PC-3 (cell line): ENCODE data around the gene HRH3. TPM values are rescaled to one million over a fixed set of nuclear protein-coding genes. Genes with fewer than 3 reads are reported as not detected.

Experiments used
- ATAC-seq: fragments of 200-7000 bp; cut with Tn5 transposase; 2 replicates; pipeline ENCODE4 v1.9.1; 2020; ENCODE audit warnings: mild to moderate bottlenecking, moderate library complexity
- BruUV-seq: library from RNA; stranded (reverse); fragments of 400-500 nt; replicated peaks from 2 replicates; lab custom pipeline; 2021; lab: Mats Ljungman, UMichigan
- CTCF ChIA-PET: fragments of 300-600 bp; sonication (Branson Sonifier 250); formaldehyde crosslinking; loops from one replicate; lab custom pipeline; 2022; ENCODE audit warnings: antibody characterized with exemption; lab: Charles Lee
- POLR2A ChIA-PET: fragments of 300-600 bp; sonication (Branson Sonifier 250); formaldehyde crosslinking; loops from one replicate; lab custom pipeline; 2022; ENCODE audit warnings: antibody characterized with exemption; ENCODE audit not compliant: unreplicated experiment; lab: Charles Lee
- DNase-seq: peaks from one replicate; pipeline ENCODE4 v3.0.0-alpha.2; 2015
- H2AFZ ChIP-seq: fragments of 300-600 bp; sonication (generic); 2 replicates; pipeline ENCODE4 v1.6.0; 2016; ENCODE audit warnings: antibody characterized with exemption, low read length
- H3F3A ChIP-seq: fragments of 300-600 bp; sonication (generic); one replicate; pipeline ENCODE4 v1.6.0; 2017; ENCODE audit warnings: antibody characterized with exemption, low read length, control low read depth, mild to moderate bottlenecking; ENCODE audit not compliant: unreplicated experiment
- H3K27ac ChIP-seq: fragments of 300-600 bp; sonication (generic); 2 replicates; pipeline ENCODE4 v1.5.1; 2016; ENCODE audit warnings: mild to moderate bottlenecking, low read length
- H3K27me3 ChIP-seq: fragments of 300-600 bp; sonication (generic); 2 replicates; pipeline ENCODE4 v1.6.1; 2016; ENCODE audit warnings: low read length, mixed read lengths
- H3K36me3 ChIP-seq: fragments of 300-600 bp; sonication (generic); 2 replicates; pipeline ENCODE4 v1.6.1; 2016; ENCODE audit warnings: low read depth, mixed run types, low read length, mixed read lengths
- H3K4me1 ChIP-seq: fragments of 300-600 bp; sonication (generic); 2 replicates; pipeline ENCODE4 v1.5.1; 2016; ENCODE audit warnings: low read length; ENCODE audit not compliant: insufficient read depth
- H3K4me2 ChIP-seq: fragments of 300-600 bp; sonication (generic); 2 replicates; pipeline ENCODE4 v1.6.0; 2016; ENCODE audit warnings: low read length
- H3K4me3 ChIP-seq: fragments of 300-600 bp; sonication (generic); 2 replicates; pipeline ENCODE4 v1.5.1; 2016; ENCODE audit warnings: mild to moderate bottlenecking, low read length, mixed read lengths
- H3K79me2 ChIP-seq: fragments of 300-600 bp; sonication (generic); 2 replicates; pipeline ENCODE4 v1.6.1; 2017; ENCODE audit warnings: low read length, mixed read lengths
- H3K9ac ChIP-seq: fragments of 300-600 bp; sonication (generic); 2 replicates; pipeline ENCODE4 v1.6.0; 2016; ENCODE audit warnings: mild to moderate bottlenecking, low read length
- H3K9me2 ChIP-seq: fragments of 300-600 bp; sonication (generic); replicated peaks from 2 replicates; pipeline ENCODE4 v1.6.1; 2016; ENCODE audit warnings: mixed run types, low read length, mixed read lengths
- H3K9me3 ChIP-seq: fragments of 300-600 bp; sonication (generic); 2 replicates; pipeline ENCODE4 v1.6.1; 2016; ENCODE audit warnings: low read length, mixed read lengths
- H4K20me1 ChIP-seq: fragments of 300-600 bp; sonication (generic); 2 replicates; pipeline ENCODE4 v1.6.1; 2016; ENCODE audit warnings: low read length, mixed read lengths
- EZH2 ChIP-seq: fragments of 300-600 bp; sonication (generic); IDR thresholded peaks from one replicate; pipeline ENCODE4 v1.6.1; 2017; ENCODE audit warnings: antibody characterized with exemption, mild to moderate bottlenecking, low read length; ENCODE audit not compliant: unreplicated experiment
- EZH2phosphoT487 ChIP-seq: fragments of 300-600 bp; sonication (generic); IDR thresholded peaks from 2 replicates; pipeline ENCODE4 v1.6.1; 2018; ENCODE audit warnings: mild to moderate bottlenecking, antibody characterized with exemption, low read length, borderline replicate concordance
- intact Hi-C: fragments of 100-400 bp; cut with micrococcal nuclease; formaldehyde crosslinking; loops from 2 replicates; pipeline ENCODE4 v1.9.0; 2023
- total RNA-seq: library from RNA; depleted of rRNA; stranded (reverse); fragments of >200 nt; gene quantifications from 2 replicates; pipeline ENCODE4 v1.2.3, GENCODE V29; 2014
- TF ChIP-seq, protein P1 (sequence below): fragments of 300-600 bp; sonication (generic); conservative IDR thresholded peaks from 2 replicates; pipeline ENCODE4 v1.5.1; 2017; ENCODE audit warnings: antibody characterized with exemption, low read depth, mild to moderate bottlenecking, low read length

HRH3 gene
- total RNA-seq, 1 experiment from 2014 or later, result not detected

DNA sequence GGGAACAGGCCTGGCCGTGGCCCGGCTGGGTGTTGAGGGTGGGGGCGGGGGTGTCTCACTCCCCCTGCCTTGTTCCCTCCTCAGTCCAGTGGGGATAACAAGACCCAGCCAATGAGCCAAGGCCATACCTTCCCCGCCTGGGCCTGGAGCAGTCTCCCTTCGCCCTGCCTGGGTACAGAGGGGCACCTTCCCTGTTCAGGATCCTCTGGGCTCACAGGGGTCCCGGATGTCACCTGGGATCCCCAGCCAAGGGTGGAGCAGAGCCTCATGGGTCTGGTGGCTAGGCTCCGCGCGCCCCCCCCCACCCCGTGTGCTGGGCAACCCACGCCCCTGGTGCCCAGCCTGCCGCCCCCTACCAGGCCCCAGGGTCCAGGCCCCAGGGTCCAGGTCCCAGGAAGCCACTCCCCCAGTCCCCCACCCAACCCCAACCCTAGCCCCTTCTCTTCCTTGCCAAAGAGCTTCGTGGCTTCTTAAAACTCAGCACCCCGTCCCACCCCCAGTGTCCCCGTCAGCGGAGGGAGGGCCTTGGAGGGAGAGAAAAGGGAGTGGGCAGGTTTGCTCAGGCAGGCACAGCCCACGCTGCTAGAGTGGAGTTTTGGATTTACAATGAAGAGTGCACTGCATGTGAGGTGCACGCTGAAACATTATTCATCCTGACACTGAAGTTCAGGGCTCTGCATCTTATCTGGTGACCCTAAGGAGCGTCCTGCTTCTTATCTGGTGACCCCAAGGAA lies 11.8 kb downstream of the HRH3 start:
- no peak for DNase-seq
- Histone ChIP-seq H3K79me2 (no peaks in the 10 kb centered on the region), H3K27me3 (no peaks in the 10 kb centered on the region), H3K9ac (no peak overlapping the region), H2AFZ (no peak overlapping the region), H3K9me3 (no peaks in the 10 kb centered on the region), H3K27ac (no peak overlapping the region), H4K20me1 (peaks cover 5% of the 10 kb centered on the region; the same call in 1 of the 2 replicates), H3K4me1 (peaks cover 20% of the 10 kb centered on the region), H3K9me2 (no peaks in the 10 kb centered on the region), H3K36me3 (no peaks in the 10 kb centered on the region), H3K4me3 (no peak overlapping the region), H3F3A (no peaks in the 10 kb centered on the region), H3K4me2 (no peak overlapping the region)
- POLR2A ChIA-PET, result no interaction called here
- intact Hi-C loops, result no loop called here
- CTCF ChIA-PET, result no interaction called here
- ATAC-seq, result no peak
- TF ChIP-seq EZH2phosphoT487, result no peak
- no TSS peak for BruUV-seq

DNA sequence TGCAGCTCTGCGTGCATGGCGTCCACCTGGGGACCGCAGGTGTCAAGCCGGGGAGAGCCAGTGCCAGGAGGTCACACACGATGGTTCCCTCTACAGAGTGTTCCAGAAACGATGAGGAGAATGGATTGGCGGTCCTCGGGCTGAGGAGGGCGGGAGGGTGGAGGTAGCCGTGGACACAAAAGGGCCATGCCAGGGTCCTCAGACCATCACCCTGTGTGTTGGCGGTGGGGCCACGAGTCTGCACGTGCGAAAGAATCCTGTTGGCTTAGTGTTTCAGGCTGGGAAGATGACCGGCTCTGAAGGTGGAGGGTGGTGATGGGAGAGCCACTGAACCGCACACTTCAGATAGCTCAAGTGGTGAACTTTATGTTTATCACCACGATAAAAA lies 13.7 kb downstream of the HRH3 start:
- H3K79me2 ChIP-seq, result no peaks in the 10 kb centered on the region
- no peak overlapping the region for H3K4me2 ChIP-seq
- no peak overlapping the region for H3K9ac ChIP-seq
- no peaks in the 10 kb centered on the region for H3F3A ChIP-seq
- TF ChIP-seq EZH2phosphoT487 (no peak), EZH2 (no peak)
- TF ChIP-seq, protein P1, sequence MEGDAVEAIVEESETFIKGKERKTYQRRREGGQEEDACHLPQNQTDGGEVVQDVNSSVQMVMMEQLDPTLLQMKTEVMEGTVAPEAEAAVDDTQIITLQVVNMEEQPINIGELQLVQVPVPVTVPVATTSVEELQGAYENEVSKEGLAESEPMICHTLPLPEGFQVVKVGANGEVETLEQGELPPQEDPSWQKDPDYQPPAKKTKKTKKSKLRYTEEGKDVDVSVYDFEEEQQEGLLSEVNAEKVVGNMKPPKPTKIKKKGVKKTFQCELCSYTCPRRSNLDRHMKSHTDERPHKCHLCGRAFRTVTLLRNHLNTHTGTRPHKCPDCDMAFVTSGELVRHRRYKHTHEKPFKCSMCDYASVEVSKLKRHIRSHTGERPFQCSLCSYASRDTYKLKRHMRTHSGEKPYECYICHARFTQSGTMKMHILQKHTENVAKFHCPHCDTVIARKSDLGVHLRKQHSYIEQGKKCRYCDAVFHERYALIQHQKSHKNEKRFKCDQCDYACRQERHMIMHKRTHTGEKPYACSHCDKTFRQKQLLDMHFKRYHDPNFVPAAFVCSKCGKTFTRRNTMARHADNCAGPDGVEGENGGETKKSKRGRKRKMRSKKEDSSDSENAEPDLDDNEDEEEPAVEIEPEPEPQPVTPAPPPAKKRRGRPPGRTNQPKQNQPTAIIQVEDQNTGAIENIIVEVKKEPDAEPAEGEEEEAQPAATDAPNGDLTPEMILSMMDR, result no peak
- no peaks in the 10 kb centered on the region for H3K27me3 ChIP-seq
- DNase-seq (no peak), ATAC-seq (no peak)
- H3K36me3 ChIP-seq, result 0 out of 2 replicates have a peak, but pooled peaks cover 3% of the 10 kb centered on the region
- CTCF ChIA-PET, result no interaction called here
- H3K27ac ChIP-seq, result no peak overlapping the region
- no TSS peak for BruUV-seq
- no peaks in the 10 kb centered on the region for H3K9me2 ChIP-seq
- no peak overlapping the region for H2AFZ ChIP-seq
- intact Hi-C loops, result no loop called here
- H3K4me1 ChIP-seq, result peaks cover 30% of the 10 kb centered on the region
- H4K20me1 ChIP-seq, result peaks cover 5% of the 10 kb centered on the region; the same call in 1 of the 2 replicates
- no peaks in the 10 kb centered on the region for H3K9me3 ChIP-seq
- H3K4me3 ChIP-seq, result no peak overlapping the region
- POLR2A ChIA-PET, result no interaction called here

DNA sequence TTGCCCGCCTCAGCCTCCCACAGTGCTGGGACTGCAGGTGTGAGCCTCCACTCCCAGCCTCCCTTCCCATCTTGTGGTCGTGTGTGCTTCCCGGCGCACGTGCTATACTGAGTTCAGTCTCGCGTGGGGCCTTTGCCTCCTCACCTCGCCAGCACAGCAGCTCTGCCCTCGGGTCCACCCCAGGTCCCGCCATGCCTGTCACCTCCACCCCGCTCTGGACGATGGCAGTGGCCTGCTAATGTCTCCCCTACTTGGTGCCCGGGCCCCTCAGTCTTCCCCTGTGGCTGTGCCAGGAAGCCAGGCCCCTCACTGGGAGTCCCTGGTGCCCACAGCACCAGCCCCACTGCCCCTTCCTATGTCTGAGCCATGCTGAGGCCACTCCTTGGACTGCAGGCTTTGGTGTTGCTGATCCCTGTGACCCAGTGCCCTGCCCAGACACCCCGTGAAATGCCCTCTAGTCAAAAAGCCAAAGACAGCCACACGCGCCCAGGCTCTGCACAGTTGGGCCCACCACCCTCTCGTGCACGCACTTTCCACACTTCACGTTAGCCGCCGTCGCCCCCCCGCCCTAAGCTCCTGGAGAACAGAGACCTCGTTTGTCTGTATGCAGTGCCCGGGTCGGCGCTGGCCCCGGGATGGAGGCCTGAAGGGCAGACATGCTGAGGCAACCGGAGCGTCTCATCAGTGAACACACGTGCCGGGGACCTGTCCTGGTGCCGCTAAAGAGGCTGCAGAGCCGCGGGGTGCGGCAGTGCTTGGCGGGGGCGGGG lies 14.3 kb downstream of the HRH3 start:
- Histone ChIP-seq H3K4me1 (peaks cover 30% of the 10 kb centered on the region), H3K9ac (no peak overlapping the region), H3K27ac (no peak overlapping the region), H3K4me2 (no peak overlapping the region), H3K36me3 (peaks cover 8% of the 10 kb centered on the region), H3K9me3 (no peaks in the 10 kb centered on the region), H3K4me3 (no peak overlapping the region), H3K9me2 (no peaks in the 10 kb centered on the region), H3K27me3 (no peaks in the 10 kb centered on the region), H3F3A (no peaks in the 10 kb centered on the region), H3K79me2 (no peaks in the 10 kb centered on the region), H2AFZ (no peak overlapping the region), H4K20me1 (peaks cover 5% of the 10 kb centered on the region; the same call in 1 of the 2 replicates)
- DNase-seq (no peak), ATAC-seq (no peak)
- no peak for TF ChIP-seq EZH2
- TF ChIP-seq EZH2phosphoT487, result no peak
- TF ChIP-seq, protein P1, result no peak
- intact Hi-C loops, result no loop called here
- ChIA-PET CTCF (no interaction called here), POLR2A (no interaction called here)
- BruUV-seq, result no TSS peak
